Right lobe of liver (tissue), 6 donors: Measurements from ENCODE around the gene RPRD1B. TPM values are rescaled to one million over a fixed set of nuclear protein-coding genes. Genes with fewer than 3 reads are reported as not detected.
A peak's percentile ranks its signal among the peaks of the same experiment; 100 is the strongest.

Source experiments
- ATAC-seq, 4 donors: fragments of 200-7000 bp; cut with Tn5 transposase; one replicate each; pipeline ENCODE4 v1.9.1; 2020; ENCODE audit warnings: mild to moderate bottlenecking in 4 of 4, moderate library complexity in 4 of 4
- DNase-seq, 3 donors: peaks; one replicate each; pipeline ENCODE4 v3.0.0-alpha.2; 2020
- H3K27ac ChIP-seq, 3 donors: fragments of 200-600 bp; one replicate each; pipeline ENCODE4 v1.8.0; 2022
- H3K27me3 ChIP-seq, 2 donors: fragments of 200-600 bp; one replicate each; pipeline ENCODE4 v1.8.0; 2022
- H3K36me3 ChIP-seq, 4 donors: fragments of 200-600 bp; sonication (generic) in 1 of 4; one replicate each; pipeline versions ENCODE4 v1.5.1 to v1.8.0; 2017 to 2022; ENCODE audit warnings: control low read depth in 1 of 4
- H3K4me1 ChIP-seq, 4 donors: fragments of 200-600 bp; sonication (generic) in 1 of 4; one replicate each; pipeline versions ENCODE4 v1.5.1 to v1.8.0; 2017 to 2022; ENCODE audit warnings: control low read depth in 1 of 4
- H3K4me3 ChIP-seq, 3 donors: fragments of 200-600 bp; one replicate each; pipeline ENCODE4 v1.8.0; 2022
- H3K9me3 ChIP-seq, 4 donors: fragments of 200-600 bp; sonication (generic) in 1 of 4; one replicate each; pipeline versions ENCODE4 v1.5.1 to v1.8.0; 2017 to 2022; ENCODE audit warnings: control low read depth in 1 of 4
- CTCF ChIP-seq, 4 donors: fragments of 200-600 bp in 3 of 4; fragments of 450-650 bp in 1 of 4; IDR thresholded peaks; one replicate each; pipeline versions ENCODE4 v1.5.1 to v1.8.0; 2016 to 2022; ENCODE audit warnings: antibody characterized with exemption in 4 of 4, mild to moderate bottlenecking in 2 of 4
- POLR2A ChIP-seq: fragments of 450-650 bp; IDR thresholded peaks from one replicate; pipeline ENCODE4 v1.6.1; 2017; ENCODE audit warnings: antibody characterized with exemption, mild to moderate bottlenecking
- WGBS: methylation state at CpG from one replicate; pipeline ENCODE4 v1.1.6; 2018; ENCODE audit warnings: low coverage, low lambda C conversion rate; ENCODE audit not compliant: insufficient coverage; ENCODE audit errors: missing lambda C conversion rate; 5-methylcytosine and 5-hydroxymethylcytosine counted together
- intact Hi-C, 2 donors: fragments of 100-400 bp; cut with DNase I; formaldehyde crosslinking; loops; one replicate each; pipeline versions ENCODE4 v1.11.2 to v1.14.1; 2022
- total RNA-seq, 6 experiments: library from RNA; depleted of rRNA in 2 of 6; stranded (reverse); fragments of >200 nt in 2 of 6; fragmentation: NEBNext Ultra II Directional in 3 of 6; extraction: Animal tissue kit (Norgen Biotek cat#: 25700) in 3 of 6; gene quantifications; one replicate each; pipeline versions ENCODE4 v1.1.0 to v1.2.4, GENCODE V29; 2016 to 2023
- donor health status: DM: no; HTN: yes; CAD: no.
- donor health status: DM: no; HTN: no; CAD: no.
- donor health status: DM: no; HTN: no; CAD: no.
- donor health status: DM: no; HTN: yes; CAD: no.
- donor health status: DM: no; HTN: yes; CAD: no.

Gene RPRD1B
- total RNA-seq, 6 experiments from 2014 or later: 25.0 to 153 (median 37.9) TPM

- H3K27me3 ChIP-seq: no peaks in the 10 kb centered on the region
- TF ChIP-seq CTCF (IDR thresholded peaks at IDR 0.05) (no peak), POLR2A (peak; percentile 24)
- WGBS: 81% methylated on average over 2 of the region's 15 CpGs
- ATAC-seq (no peak), DNase-seq (peak in 2 of 3 donors; percentile 16 to 31)
- no peaks in the 10 kb centered on the region for H3K9me3 ChIP-seq
- H3K4me3 ChIP-seq: no peak overlapping the region
- intact Hi-C loops: no loop called here
- H3K27ac ChIP-seq: no peak overlapping the region
- peaks cover 0 to 14% (median 7%) of the 10 kb centered on the region in 4 donors for H3K4me1 ChIP-seq
- H3K36me3 ChIP-seq: peaks cover 27 to 61% (median 44%) of the 10 kb centered on the region in 4 donors
Observed at GRCh38 chr20:38138086-38138778, 104.7 kb downstream of the RPRD1B start.

- WGBS: 75% methylated on average over 5 of the region's 25 CpGs
- no peak for ATAC-seq
- H3K36me3 ChIP-seq: peaks cover 27 to 58% (median 42%) of the 10 kb centered on the region in 4 donors
- no peak overlapping the region for H3K27ac ChIP-seq
- H3K9me3 ChIP-seq: no peaks in the 10 kb centered on the region
- no peak for TF ChIP-seq CTCF (IDR thresholded peaks at IDR 0.05)
- no peak for TF ChIP-seq POLR2A
- no peaks in the 10 kb centered on the region for H3K27me3 ChIP-seq
- intact Hi-C loops: no loop called here
- peaks cover 0 to 25% (median 11%) of the 10 kb centered on the region in 4 donors for H3K4me1 ChIP-seq
- no peak overlapping the region for H3K4me3 ChIP-seq
- DNase-seq: peak in 2 of 3 donors; percentile 18 to 44
Observed at GRCh38 chr20:38139156-38139912, 105.8 kb downstream of the RPRD1B start.

GRCh38 chr20:38139977-38140753, 106.6 kb downstream of the RPRD1B start:
- Histone ChIP-seq H3K4me3 (no peak overlapping the region), H3K27ac (no peak overlapping the region), H3K4me1 (peaks cover 0 to 34% (median 18%) of the 10 kb centered on the region in 4 donors), H3K9me3 (no peaks in the 10 kb centered on the region), H3K27me3 (no peaks in the 10 kb centered on the region), H3K36me3 (peaks cover 27 to 58% (median 40%) of the 10 kb centered on the region in 4 donors)
- ATAC-seq (peak in 1 of 4 donors; percentile 21), DNase-seq (peak in 1 of 3 donors; percentile 47)
- TF ChIP-seq CTCF (IDR thresholded peaks at IDR 0.05): no peak
- peak; percentile 26 for TF ChIP-seq POLR2A
- WGBS: 39% methylated on average over 10 of the region's 12 CpGs
- intact Hi-C loops: no loop called here

GRCh38 chr20:38141204-38141888, 107.8 kb downstream of the RPRD1B start:
- Histone ChIP-seq H3K36me3 (peaks cover 27 to 57% (median 38%) of the 10 kb centered on the region in 4 donors), H3K4me3 (no peak overlapping the region), H3K9me3 (no peaks in the 10 kb centered on the region), H3K4me1 (peaks cover 0 to 45% (median 23%) of the 10 kb centered on the region in 4 donors), H3K27ac (peak overlapping the region in 2 of 3 donors; percentile 86 to 91), H3K27me3 (no peaks in the 10 kb centered on the region)
- intact Hi-C loops: no loop called here
- DNase-seq: peak in 1 of 3 donors; percentile 24
- 86% methylated on average over 17 of the region's 23 CpGs for WGBS
- TF ChIP-seq POLR2A: peak; percentile 24
- TF ChIP-seq CTCF (IDR thresholded peaks at IDR 0.05): no peak
- no peak for ATAC-seq
